NCI-H2029 treated with DMSO at 0.1 percent for 48 hours (cell line): ENCODE data around the gene SIGLEC9.

Source experiments
- DNase-seq: peaks from one replicate; lab custom pipeline; 2025; lab: John Stamatoyannopoulos, UW

SIGLEC9 gene

DNA sequence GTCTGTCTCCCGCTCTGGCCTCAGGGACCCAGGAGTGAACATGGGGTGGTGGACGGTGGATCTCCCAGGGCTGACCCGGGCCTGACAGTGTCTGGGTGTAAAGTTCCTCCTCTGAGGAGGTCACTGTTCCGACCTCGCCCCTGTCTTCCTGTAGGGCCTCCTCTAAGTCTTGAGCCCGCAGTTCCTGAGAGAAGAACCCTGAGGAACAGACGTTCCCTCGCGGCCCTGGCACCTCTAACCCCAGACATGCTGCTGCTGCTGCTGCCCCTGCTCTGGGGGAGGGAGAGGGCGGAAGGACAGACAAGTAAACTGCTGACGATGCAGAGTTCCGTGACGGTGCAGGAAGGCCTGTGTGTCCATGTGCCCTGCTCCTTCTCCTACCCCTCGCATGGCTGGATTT is at the start of gene SIGLEC9:
Gene SIGLEC9, plus strand, starts transcription at position 178 of the 400 bp plus-strand sequence. Its CDS starts 69 bp downstream, at position 247.
- no peak for DNase-seq

DNA sequence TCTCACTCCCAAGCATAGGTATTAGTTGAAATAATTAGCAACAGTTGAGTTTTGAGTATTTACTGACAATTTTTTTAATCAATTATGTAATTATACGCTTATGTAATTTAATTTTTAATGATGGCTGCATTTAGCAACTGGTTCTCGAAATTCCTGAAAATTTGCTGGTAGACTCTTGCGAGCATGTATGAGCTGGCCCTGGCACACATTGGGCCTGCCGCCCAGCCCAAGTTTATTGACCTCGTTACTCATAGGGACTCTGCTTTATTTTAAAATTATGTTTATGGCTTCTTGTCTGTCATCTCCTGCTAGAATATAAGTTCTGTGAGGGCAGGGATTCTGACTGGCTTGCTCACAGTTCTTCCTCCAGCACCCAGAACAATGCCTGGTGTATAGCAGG is 48.7 kb upstream of the SIGLEC9 start:
- no peak for DNase-seq

DNA sequence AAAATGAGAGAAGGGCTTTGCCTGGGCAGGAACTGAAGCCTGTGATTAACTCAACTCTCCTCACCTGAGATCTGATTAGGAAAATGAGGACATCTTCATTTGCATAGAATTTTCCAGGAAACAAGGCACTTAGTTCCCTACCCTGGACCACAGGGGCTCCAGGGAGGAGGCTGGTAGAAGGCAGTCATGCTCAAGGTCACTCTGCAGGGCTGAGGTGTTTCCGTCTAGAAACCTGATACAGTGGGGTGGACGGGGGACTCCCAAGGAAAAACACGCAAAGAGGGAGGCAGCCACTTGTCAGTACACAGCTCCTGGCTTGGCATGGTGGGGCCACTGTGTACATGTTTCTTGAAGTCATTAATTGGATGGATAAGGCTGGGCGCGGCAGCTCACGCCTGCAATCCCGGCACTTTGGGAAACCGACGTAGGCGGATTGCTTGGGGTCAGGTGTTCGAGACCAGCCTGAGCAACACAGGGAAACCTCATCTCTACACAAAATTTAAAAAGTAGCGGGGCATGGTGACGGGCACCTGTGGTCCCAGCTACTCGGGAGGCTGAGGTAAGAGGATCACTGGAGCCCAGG is 48.0 kb upstream of the SIGLEC9 start:
- no peak for DNase-seq

DNA sequence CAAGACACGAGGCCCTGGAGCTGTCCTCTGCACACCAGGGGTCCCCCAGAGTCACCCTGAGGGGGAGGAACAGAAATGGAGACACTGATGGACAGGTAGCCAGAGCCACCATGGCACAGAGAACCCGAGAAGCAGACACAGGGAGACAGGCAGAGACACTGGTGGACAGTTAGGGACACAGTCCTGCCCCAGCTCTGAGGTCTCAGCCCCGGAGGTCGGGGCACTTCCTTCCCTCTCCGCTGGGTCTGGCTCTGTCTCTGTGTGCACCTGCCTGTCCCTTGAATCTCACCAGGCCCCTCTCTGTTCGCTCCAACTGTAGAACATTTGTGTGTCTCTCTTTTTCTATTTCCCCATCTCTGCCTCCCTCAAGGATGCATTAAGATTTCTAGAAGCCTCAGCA is 46.6 kb upstream of the SIGLEC9 start:
- no peak for DNase-seq

DNA sequence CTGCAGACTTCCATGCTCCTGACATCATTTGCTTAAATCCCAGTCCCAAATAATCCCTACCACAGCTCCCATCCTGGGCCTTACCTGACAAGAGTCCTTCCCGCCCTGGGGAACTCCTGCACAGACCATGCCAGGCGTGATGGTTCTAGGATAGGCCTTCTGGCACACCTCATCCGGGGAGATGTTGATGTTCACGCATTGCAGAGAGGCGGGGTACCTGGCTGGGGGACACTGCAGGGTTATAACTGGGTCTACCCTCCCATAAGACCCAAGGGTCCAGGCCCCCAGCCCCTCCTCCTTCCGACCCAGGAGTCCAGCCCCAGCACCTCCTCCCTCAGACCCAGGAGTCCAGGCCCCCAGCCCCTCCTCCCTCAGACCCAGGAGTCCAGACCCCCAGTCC is 46.0 kb upstream of the SIGLEC9 start:
- DNase-seq, result no peak

DNA sequence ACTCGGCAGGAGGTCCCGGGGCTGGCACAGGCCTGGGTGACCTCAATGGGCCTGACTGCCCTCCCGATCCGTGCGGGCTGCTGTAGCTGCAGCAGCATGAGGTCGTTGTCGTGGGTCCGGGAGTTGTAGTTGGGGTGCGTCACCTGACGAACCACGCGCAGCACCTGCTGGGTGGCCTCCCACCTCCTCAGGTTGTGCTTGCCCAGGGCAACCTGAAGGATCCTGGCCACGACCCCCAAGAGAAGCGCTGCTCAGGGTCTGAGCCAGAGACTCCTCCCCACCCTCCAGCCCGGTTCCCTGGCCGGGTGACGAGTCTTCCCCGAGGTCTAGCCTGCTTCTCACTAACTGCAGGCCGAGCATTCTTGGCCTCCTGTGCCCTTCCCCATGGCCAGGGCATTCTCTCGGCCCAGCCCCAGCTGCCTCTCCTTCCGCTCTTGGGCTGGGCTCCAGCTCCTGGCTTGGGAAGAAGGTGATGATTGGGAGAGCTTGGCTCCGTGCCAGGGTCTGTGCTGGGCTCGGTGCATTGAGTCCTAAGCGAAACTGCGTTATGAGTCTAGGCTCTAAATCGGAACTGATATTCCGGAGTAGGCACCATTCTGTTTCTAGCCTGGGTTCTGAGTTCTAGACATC is 45.1 kb upstream of the SIGLEC9 start:
- DNase-seq, result peak; percentile 76

DNA sequence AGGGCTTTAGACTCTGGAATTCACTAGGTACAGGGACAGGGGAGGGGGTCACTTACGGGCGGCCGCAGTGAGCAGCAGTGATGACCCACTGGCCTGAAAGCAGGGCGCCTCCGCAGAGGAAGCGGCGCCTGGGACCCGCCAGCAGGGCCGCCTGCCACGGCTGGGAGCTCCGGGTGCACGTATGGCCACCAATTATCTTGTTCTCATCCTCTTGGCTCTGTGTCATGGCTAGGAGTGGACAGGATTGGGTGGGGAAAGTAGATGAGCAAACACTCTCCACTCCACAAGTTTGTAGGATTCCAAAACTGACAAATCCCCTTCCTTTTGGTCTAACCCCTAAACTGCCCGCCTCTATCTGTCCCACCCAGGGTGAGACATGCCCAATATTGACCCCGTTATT is 43.2 kb upstream of the SIGLEC9 start:
- no peak for DNase-seq

DNA sequence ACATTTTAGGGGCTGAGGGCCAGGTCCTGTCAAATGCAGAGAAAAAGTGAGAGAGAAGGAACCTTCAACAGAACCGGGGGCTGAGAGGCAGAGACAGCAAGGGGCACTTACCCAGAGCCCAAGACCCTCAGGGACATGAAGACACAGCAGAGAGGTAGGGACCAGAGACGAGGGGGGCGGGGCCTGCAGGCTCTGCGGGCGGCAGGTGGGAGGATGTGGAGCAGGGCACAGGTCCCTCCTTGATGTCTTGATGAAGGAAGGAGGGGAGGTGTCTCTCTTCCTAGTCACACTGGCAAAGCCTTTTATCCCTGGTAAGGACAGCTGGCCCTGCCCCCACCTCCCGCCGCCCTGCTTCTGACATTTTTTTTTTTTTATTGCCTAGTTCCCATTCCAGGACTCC is 42.1 kb upstream of the SIGLEC9 start, which contains the start of gene KLK14:
Gene KLK14, minus strand, starts transcription at position 277 of the 400 bp plus-strand sequence. Its CDS starts 273 bp downstream, at position 4.
- DNase-seq, result peak; percentile 7

DNA sequence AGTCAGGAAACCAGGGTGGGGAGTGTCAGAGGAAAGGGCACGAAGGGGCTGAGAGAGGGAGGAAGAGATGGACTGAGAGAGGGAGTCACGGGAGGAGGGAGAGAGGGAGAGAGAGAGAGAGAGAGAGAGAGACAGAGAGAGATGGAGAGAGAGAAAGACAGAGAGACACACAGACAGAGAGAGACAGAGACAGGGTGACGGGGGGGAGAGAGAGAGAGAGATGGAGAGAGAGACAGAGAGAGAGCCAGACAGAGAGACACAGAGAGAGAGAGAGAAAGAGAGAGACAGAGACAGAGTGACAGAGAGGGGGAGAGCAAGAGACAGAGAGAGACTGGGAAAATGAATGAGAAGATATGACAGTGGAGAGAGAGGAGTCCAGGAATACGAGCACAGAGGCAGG is 41.5 kb upstream of the SIGLEC9 start:
- DNase-seq, result no peak

DNA sequence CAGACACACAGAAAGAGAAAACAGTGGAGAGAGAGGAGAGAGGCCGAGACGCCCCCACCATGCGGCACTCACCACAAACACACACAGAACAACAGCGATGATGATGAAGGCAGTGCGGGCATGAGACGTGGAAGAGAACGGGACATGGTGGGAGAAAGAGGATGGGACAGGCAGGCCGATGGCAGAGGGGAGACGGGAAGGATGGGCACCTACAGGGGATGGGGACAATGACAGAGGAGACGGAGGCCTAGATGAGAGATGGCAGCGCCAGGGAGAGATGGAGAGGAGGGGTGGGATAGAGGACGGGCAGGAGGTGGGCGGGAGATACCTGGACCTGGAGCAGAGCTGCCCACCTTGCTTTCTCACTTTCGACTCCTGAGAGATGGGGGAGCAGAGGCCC is 40.9 kb upstream of the SIGLEC9 start:
- no peak for DNase-seq

DNA sequence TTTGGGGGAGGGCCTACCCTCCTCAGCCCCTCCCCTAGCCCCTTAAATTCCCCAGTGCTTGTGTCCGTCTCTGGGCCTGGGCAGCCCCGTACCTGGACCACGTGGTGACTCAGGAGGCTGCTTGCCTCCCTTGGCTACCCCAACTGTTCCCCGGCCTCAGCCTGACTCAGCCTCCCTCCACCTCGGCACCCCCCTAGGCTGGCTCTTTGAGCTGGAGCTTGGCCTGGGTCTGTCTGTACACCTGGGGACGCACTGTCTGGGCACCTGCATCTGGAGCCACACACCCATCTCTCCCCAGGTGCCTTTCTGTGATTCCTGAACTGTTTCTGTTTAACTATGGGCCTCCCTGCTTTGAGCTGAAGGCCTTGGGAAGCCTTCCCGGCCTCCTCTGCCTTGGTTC is 40.2 kb upstream of the SIGLEC9 start:
- DNase-seq, result no peak

DNA sequence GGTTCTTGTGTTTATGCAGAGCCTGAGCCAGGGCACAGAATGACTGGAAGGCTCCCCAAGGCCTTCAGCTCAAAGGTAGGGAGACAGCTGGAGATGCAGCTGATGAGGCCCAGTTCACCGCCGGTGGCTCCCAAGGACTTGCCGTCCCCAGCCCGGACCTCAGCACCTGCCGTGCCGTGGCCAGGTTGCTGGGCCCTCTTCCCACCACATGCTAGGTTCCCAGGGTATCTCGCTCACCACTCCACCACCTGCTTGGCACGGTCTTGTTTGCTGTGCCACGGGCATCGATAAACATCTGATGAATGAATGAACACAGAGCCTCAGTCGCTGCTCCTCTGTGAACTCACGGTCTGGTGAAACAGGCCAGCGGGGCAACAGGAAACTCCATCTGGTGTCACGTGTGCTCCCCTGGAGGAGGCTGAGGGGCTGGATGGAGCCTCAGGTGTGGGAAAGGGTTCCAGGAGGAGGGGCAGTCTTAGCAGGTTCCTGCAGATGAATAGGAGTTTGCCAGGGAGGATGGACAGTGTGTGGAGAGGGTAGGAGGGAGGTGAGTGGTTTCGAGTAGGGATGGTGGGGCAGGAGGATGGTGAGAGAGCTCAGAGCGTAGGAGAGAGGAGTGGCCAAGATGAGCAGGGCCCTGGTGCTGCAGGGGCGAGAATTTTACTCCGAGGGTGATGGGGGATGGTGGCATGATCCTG is 38.4 kb upstream of the SIGLEC9 start:
- peak; percentile 58 for DNase-seq

DNA sequence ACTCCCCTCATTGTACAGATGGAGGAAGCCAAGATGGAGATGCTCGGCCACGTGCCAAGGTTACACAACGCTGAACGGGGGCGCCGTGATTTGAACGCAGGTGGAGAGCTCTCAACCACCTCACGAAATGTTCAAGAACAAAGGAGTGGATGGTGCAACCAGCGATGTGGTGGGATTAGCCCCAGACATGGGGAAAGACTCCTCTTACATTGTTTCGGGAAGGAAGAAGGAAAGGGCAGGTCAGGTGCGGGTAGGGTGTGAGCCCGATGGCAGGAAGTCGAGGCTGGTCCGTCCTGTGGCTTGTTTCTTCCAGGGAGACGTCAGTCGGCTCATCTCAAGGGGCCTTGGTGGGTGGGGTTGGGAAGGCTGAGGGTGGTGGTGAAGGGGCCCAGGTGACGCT is 34.9 kb upstream of the SIGLEC9 start:
- peak; percentile 89 for DNase-seq

DNA sequence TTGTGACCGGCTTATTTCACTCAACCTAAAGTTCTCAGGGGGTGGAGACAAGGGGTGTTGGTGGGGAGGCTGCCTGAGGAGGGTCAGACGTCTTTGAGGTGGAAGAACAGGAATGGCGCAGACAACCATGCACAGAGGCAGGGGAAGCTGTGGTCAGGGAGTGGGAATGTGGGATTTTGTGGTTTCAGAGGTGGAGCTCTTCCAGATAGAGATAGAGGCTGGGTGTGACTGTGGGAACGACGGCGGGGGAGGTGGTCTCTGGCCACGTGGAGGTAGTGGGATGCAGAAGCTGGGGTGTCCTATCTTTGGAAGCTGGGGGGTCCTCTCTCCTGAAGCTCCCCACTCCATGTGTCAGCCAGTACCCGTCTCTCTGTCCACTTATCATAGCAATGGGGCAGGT is 34.2 kb upstream of the SIGLEC9 start:
- DNase-seq, result peak; percentile 89

DNA sequence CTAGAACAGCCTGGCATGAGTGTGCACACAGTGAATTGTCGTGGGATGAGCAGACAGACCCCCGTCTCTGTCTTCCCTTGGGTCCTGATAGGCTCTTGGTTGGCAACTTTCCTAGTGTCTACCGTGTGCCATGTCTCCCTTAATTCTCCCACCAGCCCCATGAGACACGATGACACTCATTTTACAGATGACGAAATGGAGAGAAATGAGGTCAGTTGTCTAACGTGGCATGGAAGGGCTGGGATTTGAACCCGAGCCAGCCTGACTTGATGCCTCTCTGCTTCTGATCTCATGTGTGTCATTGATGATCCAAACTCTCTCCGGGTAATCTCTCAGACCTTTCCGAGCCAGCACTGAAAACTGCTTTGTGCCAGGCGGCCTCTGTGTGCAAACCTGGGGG is 33.6 kb upstream of the SIGLEC9 start:
- no peak for DNase-seq

DNA sequence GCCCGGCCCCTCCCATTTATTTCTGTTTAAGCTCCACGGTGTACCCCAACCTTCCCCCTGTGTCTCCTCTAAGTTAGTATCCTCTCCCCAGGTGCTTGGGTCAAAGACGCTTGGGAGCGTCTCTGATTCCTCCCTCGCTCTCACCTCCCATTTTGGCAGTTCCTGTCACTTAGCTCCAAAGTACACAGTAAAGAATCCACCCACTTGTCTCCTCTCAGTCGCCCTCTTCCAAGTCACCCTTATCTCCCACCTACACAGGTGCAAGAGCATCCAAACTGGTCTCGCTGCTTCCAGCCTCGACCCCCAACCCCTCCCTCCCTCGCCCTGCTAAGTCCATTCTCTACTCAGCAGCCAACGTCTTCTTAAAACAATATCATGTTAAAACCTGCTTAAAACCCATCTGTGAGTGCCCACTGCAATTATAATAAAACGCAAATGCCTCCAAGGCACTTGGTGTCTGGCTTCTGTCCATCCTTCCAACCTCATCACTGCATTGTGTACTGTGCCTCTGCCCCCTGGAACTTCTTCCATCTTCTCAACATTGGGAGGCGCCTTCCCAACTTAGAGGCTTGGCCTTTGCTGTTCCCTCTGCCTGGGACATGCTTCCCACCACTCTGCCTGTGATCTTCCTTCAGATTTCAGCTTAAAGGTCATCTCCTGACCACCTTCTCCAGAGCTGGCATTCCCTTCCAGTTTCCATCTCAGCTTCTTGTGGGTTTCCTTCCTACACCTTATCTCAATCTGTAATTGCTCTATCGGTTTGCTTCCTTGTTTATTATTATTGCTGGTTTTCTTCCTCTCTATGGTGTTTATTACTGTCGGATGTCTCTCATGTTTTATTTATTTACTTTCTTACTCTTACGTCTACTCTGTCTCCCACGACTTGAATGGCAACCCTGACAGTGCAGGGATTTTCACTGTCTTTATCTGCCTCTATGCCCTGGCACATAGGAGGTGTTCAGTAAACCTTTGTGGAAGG is 32.5 kb upstream of the SIGLEC9 start:
- DNase-seq, result peak; percentile 55

DNA sequence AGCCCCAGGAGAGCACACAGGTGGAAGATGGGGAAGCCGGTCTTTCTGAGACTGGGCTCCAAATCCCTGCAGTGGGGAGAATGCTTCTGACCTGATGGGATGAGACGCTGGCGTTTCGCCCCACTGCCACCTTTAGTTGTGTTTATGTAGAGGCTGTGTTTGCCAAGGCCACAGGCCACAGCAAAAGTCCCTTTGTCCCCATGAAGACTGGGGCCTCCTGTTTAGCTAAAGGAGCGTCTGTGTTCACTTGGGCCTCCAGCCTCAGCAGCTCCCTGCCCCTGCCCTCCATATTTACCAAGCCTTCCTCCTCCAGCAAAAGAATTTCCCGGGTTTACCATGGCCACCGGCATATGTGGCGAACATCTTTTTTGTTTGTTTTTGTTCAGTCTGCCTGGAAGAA is 31.6 kb upstream of the SIGLEC9 start:
- peak; percentile 42 for DNase-seq

DNA sequence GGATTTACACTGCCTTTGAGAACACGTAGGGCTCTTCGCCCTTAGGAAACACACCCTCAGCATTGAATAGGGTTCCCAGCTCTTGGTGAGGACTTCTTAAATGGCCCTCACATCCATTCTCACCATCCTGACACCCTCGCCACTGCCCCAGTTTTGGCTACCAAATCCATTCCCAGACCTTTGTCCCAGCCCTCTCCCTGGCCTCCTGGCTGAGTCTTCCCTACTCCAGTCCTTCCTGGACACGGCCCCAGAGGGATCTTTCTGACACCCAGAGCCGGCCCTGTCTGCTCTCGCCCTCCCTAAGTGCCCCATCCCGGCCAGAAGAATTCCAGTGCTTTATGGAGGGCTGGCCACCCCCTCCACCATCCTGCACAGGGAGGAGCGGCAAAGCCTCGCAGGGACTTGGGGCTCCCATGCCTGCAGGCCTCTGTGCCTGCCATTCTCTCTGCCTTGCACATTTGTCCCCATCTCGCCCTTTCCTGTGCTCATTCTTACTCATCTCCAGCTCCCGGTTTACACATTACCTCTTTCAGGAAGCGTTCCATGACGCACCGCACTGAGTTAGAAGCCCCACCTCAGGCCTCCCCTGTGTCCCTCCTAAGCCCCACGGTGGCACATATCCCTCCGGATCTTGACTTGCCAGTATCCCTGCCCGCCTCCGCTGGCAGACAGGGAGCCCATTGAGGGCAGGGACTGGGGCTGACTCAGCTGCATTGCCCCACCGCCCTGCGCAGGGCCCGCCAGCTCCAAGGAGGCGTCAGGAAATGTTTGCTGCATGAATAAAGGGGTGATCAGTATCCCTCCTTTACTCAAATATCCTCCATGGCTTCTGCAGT is 31.0 kb upstream of the SIGLEC9 start:
- DNase-seq, result no peak

DNA sequence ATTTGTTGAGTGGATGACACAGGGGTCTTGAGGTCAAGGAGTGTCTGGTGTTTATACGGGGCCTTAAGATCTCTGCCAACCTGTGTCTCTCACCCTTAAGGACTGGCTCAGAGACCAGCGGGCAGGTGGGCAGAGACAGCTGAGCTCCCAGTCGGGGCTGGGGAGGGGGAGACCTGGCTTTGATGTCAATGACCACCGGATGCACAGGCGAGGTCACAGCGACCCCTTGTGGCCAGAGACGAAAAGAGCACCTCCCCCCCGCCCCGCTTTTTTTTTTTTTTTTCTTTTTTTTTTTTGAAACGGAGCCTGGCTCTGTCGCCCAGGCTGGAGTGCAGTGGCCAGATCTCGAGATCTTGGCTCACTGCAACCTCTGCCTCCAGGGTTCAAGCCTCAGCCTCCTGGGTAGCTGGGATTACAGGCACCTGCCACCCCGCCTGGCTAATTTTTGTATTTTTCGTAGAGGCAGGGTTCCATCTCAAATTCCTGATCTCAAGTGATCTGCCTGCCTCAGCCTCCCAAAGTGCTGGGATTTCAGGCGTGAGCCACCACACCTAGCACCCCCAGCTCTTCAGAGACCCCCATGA is 29.9 kb upstream of the SIGLEC9 start:
- DNase-seq, result peak; percentile 18

DNA sequence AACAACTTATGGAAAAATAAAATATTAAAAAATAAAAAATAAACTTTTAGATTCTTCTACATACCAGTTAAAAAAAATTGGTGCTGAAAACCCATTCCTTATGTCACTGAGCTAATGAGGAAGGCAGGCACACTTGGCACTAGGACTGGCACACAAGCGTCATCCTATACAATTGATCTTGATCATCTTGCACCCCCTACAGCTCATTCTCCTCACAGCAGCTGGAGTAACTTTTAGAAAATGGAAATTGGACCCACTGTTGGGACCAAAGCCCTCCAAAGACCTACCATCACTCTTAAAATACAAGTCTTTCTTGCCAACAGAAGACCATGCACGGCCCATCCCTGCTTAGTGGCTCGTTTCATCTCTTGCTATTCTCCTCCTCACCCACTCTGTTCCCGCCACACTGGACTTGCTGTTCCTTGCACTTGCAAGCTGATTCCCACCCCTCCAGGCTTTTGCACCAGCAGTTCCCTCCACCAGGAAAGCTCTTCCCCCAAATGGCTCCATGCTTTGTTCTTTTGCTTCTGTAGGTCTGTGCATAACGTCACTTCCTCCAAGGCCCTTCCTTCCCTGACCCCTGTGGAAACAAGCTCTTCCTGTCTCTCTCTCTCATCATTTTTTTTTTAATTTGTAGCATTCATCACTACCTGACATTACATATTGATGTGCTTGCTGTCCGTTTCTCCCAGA is 28.1 kb upstream of the SIGLEC9 start:
- DNase-seq, result peak; percentile 26
